SJCRH30 (cell line): ENCODE measurements around the gene HBQ1. TPM values are rescaled to one million over a fixed set of nuclear protein-coding genes. Genes with fewer than 3 reads are reported as not detected.
A peak's percentile ranks its signal among the peaks of the same experiment; 100 is the strongest.
"Not testable (repeated sequence)": the region's sequence is repeated elsewhere in the genome, so short reads cannot be mapped to it uniquely, and the experiment has no call there.

ENCODE experiments used
- DNase-seq, 2 experiments: peaks; one replicate each; pipeline ENCODE4 v3.0.0-alpha.2; 2015 to 2020
- H3K27ac ChIP-seq: fragments of 250-450 bp; sonication (Bioruptor Pico); 2 replicates; pipeline ENCODE4 v1.5.1; 2020; ENCODE audit warnings: mild to moderate bottlenecking, moderate library complexity
- H3K27me3 ChIP-seq: fragments of 250-450 bp; sonication (Bioruptor Pico); 2 replicates; pipeline ENCODE4 v1.5.1; 2020; ENCODE audit warnings: mild to moderate bottlenecking, moderate library complexity
- H3K36me3 ChIP-seq: fragments of 250-450 bp; sonication (Bioruptor Pico); 2 replicates; pipeline ENCODE4 v1.5.1; 2020; ENCODE audit warnings: mild to moderate bottlenecking, moderate library complexity
- H3K4me1 ChIP-seq: fragments of 250-450 bp; sonication (Bioruptor Pico); 2 replicates; pipeline ENCODE4 v1.5.1; 2020; ENCODE audit warnings: mild to moderate bottlenecking, moderate library complexity
- H3K4me3 ChIP-seq: fragments of 250-450 bp; sonication (Bioruptor Pico); 2 replicates; pipeline ENCODE4 v1.5.1; 2020; ENCODE audit warnings: mild to moderate bottlenecking, moderate library complexity
- H3K9me3 ChIP-seq: fragments of 250-450 bp; sonication (Bioruptor Pico); replicated peaks from 2 replicates; pipeline ENCODE4 v1.5.1; 2020; ENCODE audit warnings: mild to moderate bottlenecking, moderate library complexity
- total RNA-seq: library from RNA; depleted of rRNA; stranded (reverse); fragments of >200 nt; shearing (Covaris generic); gene quantifications from 2 replicates; pipeline ENCODE4 v1.2.3, GENCODE V29; 2014

HBQ1 gene
- total RNA-seq, 1 experiment from 2014 or later, result not detected

- DNase-seq, result no peak
- no peaks in the 10 kb centered on the region for H3K9me3 ChIP-seq
- H3K4me3 ChIP-seq, result no peak overlapping the region
- H3K27ac ChIP-seq, result no peak overlapping the region
- no peaks in the 10 kb centered on the region for H3K36me3 ChIP-seq
- no peaks in the 10 kb centered on the region for H3K27me3 ChIP-seq
- H3K4me1 ChIP-seq, result no peaks in the 10 kb centered on the region
These were observed 13.7 kb upstream of the HBQ1 start for GRCh38 chr16:166375-167121.

- H3K27me3 ChIP-seq, result no peaks in the 10 kb centered on the region
- no peaks in the 10 kb centered on the region for H3K4me1 ChIP-seq
- H3K4me3 ChIP-seq, result no peak overlapping the region
- H3K27ac ChIP-seq, result no peak overlapping the region
- no peaks in the 10 kb centered on the region for H3K36me3 ChIP-seq
- H3K9me3 ChIP-seq, result no peaks in the 10 kb centered on the region
- DNase-seq, result no peak
These were observed 13.1 kb upstream of the HBQ1 start for GRCh38 chr16:167122-167690.

GRCh38 chr16:168424-168823 lies 11.8 kb upstream of the HBQ1 start:
- no peak for DNase-seq
- Histone ChIP-seq H3K27ac (no peak overlapping the region), H3K4me3 (no peak overlapping the region), H3K27me3 (no peaks in the 10 kb centered on the region), H3K9me3 (no peaks in the 10 kb centered on the region), H3K4me1 (no peaks in the 10 kb centered on the region), H3K36me3 (no peaks in the 10 kb centered on the region)

GRCh38 chr16:169014-169413 lies 11.2 kb upstream of the HBQ1 start:
- H3K9me3 ChIP-seq, result no peaks in the 10 kb centered on the region
- no peak overlapping the region for H3K27ac ChIP-seq
- H3K4me3 ChIP-seq, result no peak overlapping the region
- no peaks in the 10 kb centered on the region for H3K36me3 ChIP-seq
- no peak for DNase-seq
- no peaks in the 10 kb centered on the region for H3K4me1 ChIP-seq
- H3K27me3 ChIP-seq, result no peaks in the 10 kb centered on the region

- not testable (repeated sequence) for H3K4me1 ChIP-seq, H3K36me3 ChIP-seq, H3K4me3 ChIP-seq, H3K27ac ChIP-seq, H3K27me3 ChIP-seq, H3K9me3 ChIP-seq
- DNase-seq, result peak; percentile 43 to 46
These were observed 10.2 kb upstream of the HBQ1 start for GRCh38 chr16:170088-170507.

- H3K27ac ChIP-seq, result no peak overlapping the region
- no peaks in the 10 kb centered on the region for H3K27me3 ChIP-seq
- no peak overlapping the region for H3K4me3 ChIP-seq
- no peak for DNase-seq
- H3K36me3 ChIP-seq, result no peaks in the 10 kb centered on the region
- H3K4me1 ChIP-seq, result no peaks in the 10 kb centered on the region
- H3K9me3 ChIP-seq, result no peaks in the 10 kb centered on the region
These were observed 9.5 kb upstream of the HBQ1 start for GRCh38 chr16:170788-171187.

GRCh38 chr16:172374-172941 lies 7.8 kb upstream of the HBQ1 start, which contains the start of gene HBA2:
Gene HBA2, plus strand, starts transcription at chr16:172876. Its CDS starts 37 bp downstream, at chr16:172913.
- not testable (repeated sequence) for H3K36me3 ChIP-seq, H3K4me1 ChIP-seq, H3K27me3 ChIP-seq, H3K4me3 ChIP-seq, H3K27ac ChIP-seq, DNase-seq, H3K9me3 ChIP-seq

- DNase-seq, H3K4me3 ChIP-seq, H3K27ac ChIP-seq, H3K4me1 ChIP-seq, H3K9me3 ChIP-seq, H3K36me3 ChIP-seq, H3K27me3 ChIP-seq: not testable (repeated sequence)
These were observed 6.9 kb upstream of the HBQ1 start for GRCh38 chr16:173211-173854.

- not testable (repeated sequence) for H3K27me3 ChIP-seq, H3K27ac ChIP-seq, H3K36me3 ChIP-seq, H3K4me1 ChIP-seq, H3K4me3 ChIP-seq, H3K9me3 ChIP-seq
- DNase-seq, result peak; percentile 29 to 36
These were observed 6.1 kb upstream of the HBQ1 start for GRCh38 chr16:173928-174769.

GRCh38 chr16:175011-175949 lies 5.0 kb upstream of the HBQ1 start:
- Histone ChIP-seq H3K4me3 (no peak overlapping the region), H3K27me3 (no peaks in the 10 kb centered on the region)
- no peak for DNase-seq

GRCh38 chr16:176006-176405 lies 4.3 kb upstream of the HBQ1 start:
- not testable (repeated sequence) for H3K9me3 ChIP-seq, H3K27ac ChIP-seq, H3K27me3 ChIP-seq, H3K4me1 ChIP-seq, H3K4me3 ChIP-seq, H3K36me3 ChIP-seq, DNase-seq

More at GRCh38 chr16:175011-175949, 5.0 kb upstream of the HBQ1 start:
- Histone ChIP-seq H3K4me1 (no peaks in the 10 kb centered on the region), H3K9me3 (no peaks in the 10 kb centered on the region), H3K27ac (no peak overlapping the region), H3K36me3 (no peaks in the 10 kb centered on the region)

GRCh38 chr16:176477-177382 lies 3.5 kb upstream of the HBQ1 start, which contains the start of gene HBA1:
Gene HBA1, plus strand, starts transcription at chr16:176680. Its CDS starts 37 bp downstream, at chr16:176717.
- not testable (repeated sequence) for H3K4me3 ChIP-seq, H3K9me3 ChIP-seq, H3K27ac ChIP-seq, H3K36me3 ChIP-seq, H3K4me1 ChIP-seq, DNase-seq, H3K27me3 ChIP-seq

GRCh38 chr16:177394-177822 lies 2.9 kb upstream of the HBQ1 start:
- Histone ChIP-seq H3K36me3 (no peaks in the 10 kb centered on the region), H3K4me1 (no peaks in the 10 kb centered on the region), H3K9me3 (no peaks in the 10 kb centered on the region), H3K27me3 (no peaks in the 10 kb centered on the region), H3K27ac (no peak overlapping the region), H3K4me3 (no peak overlapping the region)
- peak; percentile 24 to 38 for DNase-seq
